ENCODE measurements around the gene PHC1.
"Not testable (repeated sequence)": the region's sequence is repeated elsewhere in the genome, so short reads cannot be mapped to it uniquely, and the experiment has no call there.

The PHC1 gene

DNA sequence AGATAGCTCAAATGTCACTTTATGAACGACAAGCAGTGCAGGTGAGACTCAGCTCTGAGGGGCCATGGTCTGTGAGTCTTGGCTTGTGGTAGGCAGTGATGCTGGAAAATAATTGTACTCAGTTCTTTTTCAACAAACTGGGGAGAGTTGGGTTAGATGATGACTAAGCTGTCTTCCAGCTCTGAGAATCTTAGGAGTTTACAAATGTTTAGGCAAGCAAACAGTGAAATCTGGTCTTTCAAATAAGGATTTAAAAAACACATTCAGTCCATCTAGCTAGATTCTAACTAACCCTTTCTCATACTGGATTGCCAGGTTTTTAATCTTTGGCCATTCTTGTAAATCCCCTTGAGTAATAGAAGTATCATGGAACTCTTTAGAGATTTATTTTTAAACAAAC lies 3.4 kb downstream of the PHC1 start:
- Histone ChIP-seq H3K4me3 (no peak overlapping the region), H3K4me1 (peaks cover 23% of the 10 kb centered on the region), H3K9me3 (no peaks in the 10 kb centered on the region), H3K27me3 (ENCODE audit: low read depth) (no peaks in the 10 kb centered on the region), H3K36me3 (replicated peaks) (peaks cover 17% of the 10 kb centered on the region)
- DNase-seq (ENCODE audit: low spot score in 2 of 2) = no peak
- in situ Hi-C loops (cut with MboI; ENCODE audit: low sequenced_read_pairs) = no loop called here

DNA sequence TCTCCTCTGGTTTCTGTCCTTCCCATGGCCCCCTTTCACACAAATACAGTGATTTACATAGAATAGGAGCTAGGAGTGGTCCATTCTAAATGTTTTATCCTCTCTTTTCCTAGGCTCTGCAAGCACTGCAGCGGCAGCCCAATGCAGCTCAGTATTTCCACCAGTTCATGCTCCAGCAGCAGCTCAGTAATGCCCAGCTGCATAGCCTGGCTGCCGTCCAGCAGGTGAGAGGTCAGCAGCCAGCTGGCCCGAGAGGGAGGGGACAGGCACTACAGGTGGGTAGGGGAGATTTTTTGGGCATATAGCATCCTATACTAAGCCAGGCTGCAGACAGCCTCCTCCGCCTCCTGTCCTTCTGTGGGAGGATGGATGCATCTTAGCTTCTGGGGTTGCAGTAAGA lies 5.3 kb downstream of the PHC1 start:
- H3K9me3 ChIP-seq; H3K27me3 ChIP-seq (ENCODE audit: low read depth); in situ Hi-C loops (cut with MboI; ENCODE audit: low sequenced_read_pairs); DNase-seq (ENCODE audit: low spot score in 2 of 2); H3K4me3 ChIP-seq: not testable (repeated sequence)
- Histone ChIP-seq H3K36me3 (replicated peaks) (peaks cover 19% of the 10 kb centered on the region), H3K4me1 (peaks cover 11% of the 10 kb centered on the region)

DNA sequence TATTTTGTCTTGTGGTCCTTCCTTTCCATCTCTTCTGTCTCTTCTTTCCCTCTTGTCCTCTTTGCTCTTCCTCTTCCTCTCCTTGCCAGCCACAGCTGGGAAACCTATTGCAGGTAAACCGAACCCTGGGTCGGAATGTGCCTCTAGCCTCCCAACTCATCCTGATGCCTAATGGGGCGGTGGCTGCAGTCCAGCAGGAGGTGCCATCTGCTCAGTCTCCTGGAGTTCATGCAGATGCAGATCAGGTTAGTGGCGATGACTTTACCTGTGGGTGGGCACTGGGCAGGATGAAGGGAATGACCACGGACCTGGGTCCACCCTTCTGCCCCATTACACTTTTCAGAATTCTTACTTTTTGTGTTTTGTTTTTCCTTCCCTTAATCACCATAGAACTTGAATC lies 8.2 kb downstream of the PHC1 start:
- Histone ChIP-seq H3K4me1 (no peaks in the 10 kb centered on the region), H3K36me3 (replicated peaks) (peaks cover 19% of the 10 kb centered on the region), H3K4me3 (no peak overlapping the region), H3K9me3 (no peaks in the 10 kb centered on the region), H3K27me3 (ENCODE audit: low read depth) (no peaks in the 10 kb centered on the region)
- no peak for DNase-seq (ENCODE audit: low spot score in 2 of 2)
- in situ Hi-C loops (cut with MboI; ENCODE audit: low sequenced_read_pairs) = no loop called here

DNA sequence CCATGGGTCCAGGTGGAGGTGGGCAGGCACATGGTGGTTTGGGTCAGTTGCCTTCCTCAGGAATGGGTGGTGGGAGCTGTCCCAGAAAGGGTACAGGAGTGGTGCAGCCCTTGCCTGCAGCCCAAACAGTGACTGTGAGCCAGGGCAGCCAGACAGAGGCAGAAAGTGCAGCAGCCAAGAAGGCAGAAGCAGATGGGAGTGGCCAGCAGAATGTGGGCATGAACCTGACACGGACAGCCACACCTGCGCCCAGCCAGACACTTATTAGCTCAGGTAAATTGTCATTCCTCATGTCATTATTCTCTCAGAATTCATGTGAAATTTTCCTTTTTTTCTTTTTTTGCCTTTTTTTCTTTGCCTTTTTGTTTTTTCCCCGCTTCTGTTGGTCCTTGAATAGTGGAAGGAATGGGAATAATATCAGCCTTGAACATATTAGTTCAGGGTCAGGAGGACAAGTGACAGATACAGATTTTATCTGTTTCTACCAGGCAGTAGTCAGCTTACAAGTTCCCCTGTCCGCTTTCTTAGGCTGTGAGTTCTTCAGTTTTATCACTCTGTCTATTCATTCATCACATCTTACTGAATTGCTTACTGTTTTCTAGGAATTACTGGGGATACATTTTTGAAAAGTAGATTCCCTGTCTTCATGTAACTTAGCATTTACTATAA lies 16.5 kb downstream of the PHC1 start:
- H3K4me3 ChIP-seq; in situ Hi-C loops (cut with MboI; ENCODE audit: low sequenced_read_pairs); H3K9me3 ChIP-seq; H3K27me3 ChIP-seq (ENCODE audit: low read depth); H3K4me1 ChIP-seq; DNase-seq (ENCODE audit: low spot score in 2 of 2): not testable (repeated sequence)
- peaks cover 18% of the 10 kb centered on the region for H3K36me3 ChIP-seq (replicated peaks)

DNA sequence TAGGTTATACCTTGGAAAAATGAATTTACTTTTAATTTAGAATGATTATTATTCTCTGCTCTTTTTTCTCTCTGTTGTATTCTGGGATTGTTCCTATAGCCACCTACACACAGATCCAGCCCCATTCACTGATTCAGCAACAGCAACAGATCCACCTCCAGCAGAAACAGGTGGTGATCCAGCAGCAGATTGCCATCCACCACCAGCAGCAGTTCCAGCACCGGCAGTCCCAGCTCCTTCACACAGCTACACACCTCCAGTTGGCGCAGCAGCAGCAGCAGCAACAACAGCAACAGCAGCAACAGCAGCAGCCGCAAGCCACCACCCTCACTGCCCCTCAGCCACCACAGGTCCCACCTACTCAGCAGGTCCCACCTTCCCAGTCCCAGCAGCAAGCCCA lies 18.2 kb downstream of the PHC1 start:
- in situ Hi-C loops (cut with MboI; ENCODE audit: low sequenced_read_pairs); H3K4me3 ChIP-seq; H3K9me3 ChIP-seq; DNase-seq (ENCODE audit: low spot score in 2 of 2); H3K4me1 ChIP-seq; H3K27me3 ChIP-seq (ENCODE audit: low read depth): not testable (repeated sequence)
- H3K36me3 ChIP-seq (replicated peaks) = peaks cover 24% of the 10 kb centered on the region

DNA sequence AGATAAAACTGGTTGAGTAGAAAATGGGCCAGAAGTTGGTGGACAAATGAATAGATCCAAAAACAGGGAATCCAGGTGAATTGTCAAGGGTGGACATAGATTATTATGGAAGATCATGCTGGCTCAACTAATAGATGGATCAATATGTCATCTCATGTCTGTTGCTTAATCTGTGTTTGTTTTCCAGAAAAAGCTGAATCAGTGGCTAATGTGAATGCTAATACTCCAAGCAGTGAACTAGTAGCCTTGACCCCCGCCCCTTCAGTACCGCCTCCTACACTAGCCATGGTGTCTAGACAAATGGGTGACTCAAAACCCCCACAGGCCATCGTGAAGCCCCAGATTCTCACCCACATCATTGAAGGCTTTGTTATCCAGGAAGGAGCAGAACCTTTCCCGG lies 19.8 kb downstream of the PHC1 start:
- H3K27me3 ChIP-seq (ENCODE audit: low read depth); H3K9me3 ChIP-seq; DNase-seq (ENCODE audit: low spot score in 2 of 2); H3K4me3 ChIP-seq; in situ Hi-C loops (cut with MboI; ENCODE audit: low sequenced_read_pairs); H3K4me1 ChIP-seq: not testable (repeated sequence)
- H3K36me3 ChIP-seq (replicated peaks) = peaks cover 28% of the 10 kb centered on the region

DNA sequence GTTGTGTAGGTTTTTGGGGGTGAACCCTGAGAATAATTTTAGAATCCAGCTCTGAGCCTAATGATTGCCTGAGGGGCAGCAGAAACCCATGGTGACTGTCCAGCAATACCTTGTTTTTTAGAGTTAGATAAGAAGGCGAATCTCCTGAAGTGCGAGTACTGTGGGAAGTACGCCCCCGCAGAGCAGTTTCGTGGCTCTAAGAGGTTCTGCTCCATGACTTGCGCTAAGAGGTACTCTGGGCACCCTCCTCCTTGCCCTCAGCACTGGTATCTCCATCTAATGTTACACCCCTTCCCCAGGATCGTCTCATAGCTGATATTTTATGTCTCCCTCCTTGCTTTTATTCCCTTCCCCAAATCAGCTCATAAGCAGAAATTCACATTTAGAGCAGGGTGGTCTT lies 22.4 kb downstream of the PHC1 start:
- no peak overlapping the region for H3K4me3 ChIP-seq
- peaks cover 35% of the 10 kb centered on the region for H3K36me3 ChIP-seq (replicated peaks)
- H3K9me3 ChIP-seq = no peaks in the 10 kb centered on the region
- no peak for DNase-seq (ENCODE audit: low spot score in 2 of 2)
- in situ Hi-C loops (cut with MboI; ENCODE audit: low sequenced_read_pairs) = no loop called here
- no peaks in the 10 kb centered on the region for H3K27me3 ChIP-seq (ENCODE audit: low read depth)
- no peaks in the 10 kb centered on the region for H3K4me1 ChIP-seq

DNA sequence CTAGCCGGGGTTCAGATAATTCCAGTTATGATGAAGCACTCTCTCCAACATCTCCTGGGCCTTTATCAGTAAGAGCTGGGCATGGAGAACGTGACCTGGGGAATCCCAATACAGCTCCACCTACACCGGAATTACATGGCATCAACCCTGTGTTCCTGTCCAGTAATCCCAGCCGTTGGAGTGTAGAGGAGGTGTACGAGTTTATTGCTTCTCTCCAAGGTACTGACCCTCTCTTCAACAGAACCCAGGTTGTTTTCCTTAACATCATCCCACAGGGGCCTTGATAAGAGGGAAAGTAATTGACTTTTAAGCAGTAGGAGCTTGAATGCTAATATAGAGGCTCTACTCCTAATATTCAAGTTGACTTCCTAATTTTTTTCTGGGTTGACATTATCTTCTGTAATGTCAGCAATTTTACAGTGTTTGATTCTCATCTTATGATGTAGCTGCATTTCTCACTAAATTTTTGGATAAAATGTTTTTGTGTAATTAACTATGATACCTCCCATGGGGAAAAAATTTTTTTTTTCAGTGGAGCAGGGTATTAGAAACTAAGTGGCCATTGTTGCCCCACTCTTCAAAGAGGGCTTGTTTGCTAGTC lies 23.6 kb downstream of the PHC1 start:
- in situ Hi-C loops (cut with MboI; ENCODE audit: low sequenced_read_pairs) = not testable (repeated sequence)
- H3K36me3 ChIP-seq (replicated peaks) = peaks cover 46% of the 10 kb centered on the region

DNA sequence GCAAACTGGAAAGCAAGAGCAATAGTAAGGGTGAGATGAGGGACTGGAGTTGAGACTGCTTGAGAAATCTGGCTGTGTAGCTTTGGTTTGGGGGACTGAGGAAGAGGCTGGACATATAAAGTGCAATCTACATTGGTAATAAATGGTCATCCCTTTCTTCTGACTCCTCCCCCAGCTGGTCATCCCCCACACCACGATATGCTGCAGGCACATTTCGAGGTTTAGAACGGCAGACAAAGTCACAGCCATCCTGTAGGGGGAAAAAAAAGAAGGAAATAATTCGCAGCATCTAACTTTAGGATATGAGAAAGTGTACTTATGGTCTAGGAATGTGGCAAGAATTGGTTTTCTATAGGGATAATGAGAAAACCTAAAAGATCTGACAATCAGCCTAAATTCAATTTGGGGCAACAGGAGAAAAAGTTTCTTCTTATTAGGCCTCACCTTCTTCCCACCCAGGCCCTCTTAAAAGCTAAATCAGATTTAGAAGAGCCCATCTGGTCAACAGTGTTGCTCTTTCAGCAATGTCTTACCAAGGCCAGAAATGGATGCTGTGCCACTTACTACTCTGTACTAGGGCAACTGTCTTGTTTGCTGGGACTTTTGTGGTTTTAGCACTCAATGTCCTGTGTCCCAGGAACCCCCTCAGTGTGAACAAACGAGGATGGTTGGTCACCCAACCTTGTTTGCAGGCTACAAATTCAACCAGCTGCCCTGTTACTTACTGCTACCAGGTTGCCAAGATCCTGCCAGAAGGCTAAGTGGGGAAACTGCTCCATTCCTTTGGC lies 27.6 kb downstream of the PHC1 start:
- Histone ChIP-seq H3K9me3 (no peaks in the 10 kb centered on the region), H3K36me3 (replicated peaks) (peaks cover 61% of the 10 kb centered on the region), H3K4me1 (peaks cover 7% of the 10 kb centered on the region), H3K27me3 (ENCODE audit: low read depth) (no peaks in the 10 kb centered on the region), H3K4me3 (no peak overlapping the region)
- no peak for DNase-seq (ENCODE audit: low spot score in 2 of 2)
- in situ Hi-C loops (cut with MboI; ENCODE audit: low sequenced_read_pairs) = no loop called here

More for the DNA sequence above, 23.6 kb downstream of the PHC1 start:
- not testable (repeated sequence) for H3K4me3 ChIP-seq; H3K27me3 ChIP-seq (ENCODE audit: low read depth); DNase-seq (ENCODE audit: low spot score in 2 of 2); H3K9me3 ChIP-seq; H3K4me1 ChIP-seq

DNA sequence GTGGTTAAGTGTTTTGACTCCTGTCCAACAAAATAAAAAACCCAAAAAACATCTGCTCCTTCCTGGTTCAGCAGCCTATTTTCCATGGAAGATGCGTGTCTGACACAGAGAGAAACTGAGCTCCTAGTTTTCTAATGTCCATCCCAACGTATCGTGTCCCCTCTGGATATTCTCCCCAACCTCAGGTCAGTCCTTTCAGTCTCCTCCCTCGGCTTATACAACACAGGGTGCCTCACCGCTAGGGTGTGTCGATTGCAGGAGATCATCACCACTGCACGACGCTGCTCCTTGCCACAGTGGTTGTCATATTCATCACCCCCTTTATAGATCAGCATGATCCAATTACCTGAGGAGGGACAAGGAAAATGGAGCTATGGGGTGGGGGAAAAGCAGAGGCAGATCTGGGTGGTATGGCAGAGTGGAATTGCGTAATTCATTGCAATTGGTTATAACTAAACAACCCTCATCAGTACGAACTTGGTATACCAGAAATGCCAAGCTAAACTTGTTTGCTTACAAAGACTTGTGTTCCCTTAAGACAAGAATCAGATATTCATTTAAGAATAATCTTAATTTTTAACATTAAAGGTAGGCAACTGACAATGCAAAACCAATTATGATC lies 29.4 kb downstream of the PHC1 start:
- no peak for DNase-seq (ENCODE audit: low spot score in 2 of 2)
- peaks cover 57% of the 10 kb centered on the region for H3K36me3 ChIP-seq (replicated peaks)

DNA sequence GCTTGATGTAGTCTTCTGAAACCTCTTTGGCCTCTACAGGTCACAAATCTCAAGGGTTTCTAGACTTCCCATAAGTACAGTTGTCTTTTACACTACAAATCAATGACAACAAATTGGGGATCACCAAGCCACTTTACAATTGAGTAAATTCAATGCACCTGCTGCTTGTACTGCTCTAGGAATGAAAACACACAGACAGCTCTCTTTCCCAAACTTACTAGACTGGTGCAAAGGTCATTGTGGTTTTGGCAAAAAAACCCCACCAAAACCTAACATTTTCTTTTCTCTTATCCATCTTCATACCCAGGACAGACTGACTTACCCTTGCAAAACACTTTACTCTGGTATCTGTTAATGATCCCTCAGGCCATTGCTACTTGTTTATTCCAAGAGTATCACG lies 32.4 kb downstream of the PHC1 start:
- Histone ChIP-seq H3K36me3 (replicated peaks) (peaks cover 47% of the 10 kb centered on the region), H3K9me3 (no peaks in the 10 kb centered on the region), H3K27me3 (ENCODE audit: low read depth) (no peaks in the 10 kb centered on the region), H3K4me1 (peaks cover 11% of the 10 kb centered on the region), H3K4me3 (no peak overlapping the region)
- no peak for DNase-seq (ENCODE audit: low spot score in 2 of 2)
- in situ Hi-C loops (cut with MboI; ENCODE audit: low sequenced_read_pairs) = no loop called here

More for the DNA sequence above, 29.4 kb downstream of the PHC1 start:
- Histone ChIP-seq H3K9me3 (no peaks in the 10 kb centered on the region), H3K27me3 (ENCODE audit: low read depth) (no peaks in the 10 kb centered on the region), H3K4me3 (no peak overlapping the region), H3K4me1 (peaks cover 11% of the 10 kb centered on the region)
- in situ Hi-C loops (cut with MboI; ENCODE audit: low sequenced_read_pairs) = no loop called here

DNA sequence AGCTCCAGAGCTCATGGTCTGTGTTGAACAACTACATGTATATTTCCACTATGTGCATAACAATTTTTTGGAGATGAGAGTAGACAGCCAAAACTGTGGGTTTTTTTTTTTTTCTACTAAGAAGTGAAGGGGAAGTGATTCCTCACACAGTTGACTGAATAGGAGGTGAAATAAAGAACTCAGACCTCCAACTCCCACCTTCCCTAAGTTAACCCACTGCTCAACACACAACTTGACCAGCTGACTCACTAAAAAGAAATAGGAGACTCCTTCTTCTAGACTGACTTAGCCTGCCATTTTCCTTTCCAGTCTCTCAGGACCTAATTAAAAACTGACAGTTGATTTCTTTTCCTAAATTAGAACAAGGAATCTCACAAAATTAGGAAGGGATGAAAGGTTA lies 33.4 kb downstream of the PHC1 start:
- Histone ChIP-seq H3K36me3 (replicated peaks) (peaks cover 37% of the 10 kb centered on the region), H3K4me1 (peaks cover 11% of the 10 kb centered on the region), H3K27me3 (ENCODE audit: low read depth) (no peaks in the 10 kb centered on the region), H3K4me3 (peak overlapping the region; percentile 75), H3K9me3 (no peaks in the 10 kb centered on the region)
- in situ Hi-C loops (cut with MboI; ENCODE audit: low sequenced_read_pairs) = no loop called here
- DNase-seq (ENCODE audit: low spot score in 2 of 2) = no peak

DNA sequence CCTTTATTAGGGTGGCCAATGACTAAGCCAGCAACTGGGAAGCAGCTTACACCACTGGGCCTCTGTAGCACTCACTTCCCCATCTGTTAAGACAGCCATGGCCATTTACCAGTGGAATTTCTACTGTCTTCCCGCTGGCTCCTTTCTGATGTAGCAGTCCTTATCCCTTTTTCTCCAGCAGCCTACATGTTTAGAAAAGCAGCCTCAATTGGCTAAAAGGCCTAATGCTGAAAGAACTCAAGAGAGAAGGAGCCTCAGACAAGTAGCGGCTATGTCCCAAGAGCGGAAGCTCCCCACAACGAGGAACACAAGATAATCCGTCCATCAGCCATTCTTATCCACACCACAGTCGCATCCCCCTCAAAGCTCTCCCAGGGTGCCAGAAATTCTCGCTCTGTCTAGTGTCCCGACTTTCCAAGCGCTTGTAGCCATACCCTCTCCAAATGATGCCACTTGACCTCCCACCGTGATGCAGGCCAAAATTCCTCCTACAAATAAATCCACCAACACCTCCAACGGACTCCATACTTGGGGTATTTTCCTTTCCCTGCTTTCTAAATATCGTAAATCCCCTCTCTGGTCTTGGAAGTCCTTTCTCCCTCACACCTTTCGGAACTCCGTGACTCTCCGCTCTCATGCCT lies 34.5 kb downstream of the PHC1 start:
- in situ Hi-C loops (cut with MboI; ENCODE audit: low sequenced_read_pairs) = no loop called here
- H3K4me3 ChIP-seq = peak overlapping the region; percentile 75
- peaks cover 27% of the 10 kb centered on the region for H3K36me3 ChIP-seq (replicated peaks)
- H3K27me3 ChIP-seq (ENCODE audit: low read depth) = no peaks in the 10 kb centered on the region
- H3K4me1 ChIP-seq = peaks cover 11% of the 10 kb centered on the region
- no peaks in the 10 kb centered on the region for H3K9me3 ChIP-seq
- DNase-seq (ENCODE audit: low spot score in 2 of 2) = peak in 1 of 2 experiments; percentile 25
